Nephron (organoid): ENCODE measurements around the gene ANO8.
"Not testable (repeated sequence)": the region's sequence is repeated elsewhere in the genome, so short reads cannot be mapped to it uniquely, and the experiment has no call there.

Experiments
- H3K27ac Mint-ChIP-seq, 3 experiments: 2 replicates each; pipeline ENCODE4 v1.8.0; 2020; ENCODE audit warnings: mixed read lengths in 3 of 3, mild to moderate bottlenecking in 2 of 3, moderate library complexity in 1 of 3
- H3K27me3 Mint-ChIP-seq: 2 replicates; pipeline ENCODE4 v1.8.0; 2021; ENCODE audit warnings: low read depth, mild to moderate bottlenecking, moderate library complexity, mixed read lengths
- H3K36me3 Mint-ChIP-seq: 2 replicates; pipeline ENCODE4 v1.8.0; 2020; ENCODE audit warnings: low read depth, mixed read lengths
- H3K4me1 Mint-ChIP-seq: 2 replicates; pipeline ENCODE4 v1.8.0; 2020; ENCODE audit warnings: mixed read lengths
- H3K4me3 Mint-ChIP-seq, 3 experiments: 2 replicates each; pipeline ENCODE4 v1.8.0; 2020; ENCODE audit warnings: mild to moderate bottlenecking in 3 of 3, mixed read lengths in 3 of 3, moderate library complexity in 2 of 3
- H3K9me3 Mint-ChIP-seq: 2 replicates; pipeline ENCODE4 v1.8.0; 2020; ENCODE audit warnings: mixed read lengths
- TF ChIP-seq, protein P1 (sequence below), 3 experiments: fragments of 200-600 bp; sonication (generic); IDR thresholded peaks; one replicate each; pipeline ENCODE4 v1.5.0; 2021; ENCODE audit warnings: antibody characterized with exemption in 3 of 3; ENCODE audit not compliant: unreplicated experiment in 3 of 3

ANO8 gene

DNA sequence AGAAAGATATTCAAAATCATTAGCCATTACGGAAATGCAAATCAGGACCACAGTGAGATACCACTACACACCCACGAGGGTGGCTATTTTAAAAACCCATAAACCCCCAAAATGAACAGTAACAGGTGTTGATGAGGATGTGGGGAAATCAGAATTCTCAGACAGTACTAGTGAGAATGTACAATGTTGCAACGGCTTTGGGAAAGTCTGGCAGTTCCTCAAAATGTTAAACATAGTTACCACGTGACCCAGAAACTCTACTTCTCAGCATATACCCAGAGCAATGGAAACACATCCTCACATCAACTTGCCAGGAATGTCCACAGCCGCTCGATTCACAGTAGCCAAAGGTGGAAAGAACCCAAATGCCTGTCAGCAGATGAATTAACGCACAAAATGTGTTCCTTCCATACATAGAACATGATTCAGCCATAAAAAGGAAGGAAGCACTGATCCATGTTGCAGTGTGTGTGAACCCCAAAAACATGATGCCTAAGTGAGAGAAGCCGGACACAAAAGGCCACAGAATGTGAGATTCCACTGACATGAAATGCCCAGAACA, 35.5 kb upstream of the ANO8 start:
- peaks cover 8% of the 10 kb centered on the region for H3K27me3 Mint-ChIP-seq
- peaks cover 8% of the 10 kb centered on the region for H3K36me3 Mint-ChIP-seq
- H3K4me1 Mint-ChIP-seq: no peaks in the 10 kb centered on the region
- H3K4me3 Mint-ChIP-seq: no peak overlapping the region
- H3K9me3 Mint-ChIP-seq: no peaks in the 10 kb centered on the region
- H3K27ac Mint-ChIP-seq: peak overlapping the region in 2 of 3 experiments; percentile 43 to 63
- TF ChIP-seq, protein P1, sequence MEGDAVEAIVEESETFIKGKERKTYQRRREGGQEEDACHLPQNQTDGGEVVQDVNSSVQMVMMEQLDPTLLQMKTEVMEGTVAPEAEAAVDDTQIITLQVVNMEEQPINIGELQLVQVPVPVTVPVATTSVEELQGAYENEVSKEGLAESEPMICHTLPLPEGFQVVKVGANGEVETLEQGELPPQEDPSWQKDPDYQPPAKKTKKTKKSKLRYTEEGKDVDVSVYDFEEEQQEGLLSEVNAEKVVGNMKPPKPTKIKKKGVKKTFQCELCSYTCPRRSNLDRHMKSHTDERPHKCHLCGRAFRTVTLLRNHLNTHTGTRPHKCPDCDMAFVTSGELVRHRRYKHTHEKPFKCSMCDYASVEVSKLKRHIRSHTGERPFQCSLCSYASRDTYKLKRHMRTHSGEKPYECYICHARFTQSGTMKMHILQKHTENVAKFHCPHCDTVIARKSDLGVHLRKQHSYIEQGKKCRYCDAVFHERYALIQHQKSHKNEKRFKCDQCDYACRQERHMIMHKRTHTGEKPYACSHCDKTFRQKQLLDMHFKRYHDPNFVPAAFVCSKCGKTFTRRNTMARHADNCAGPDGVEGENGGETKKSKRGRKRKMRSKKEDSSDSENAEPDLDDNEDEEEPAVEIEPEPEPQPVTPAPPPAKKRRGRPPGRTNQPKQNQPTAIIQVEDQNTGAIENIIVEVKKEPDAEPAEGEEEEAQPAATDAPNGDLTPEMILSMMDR (IDR thresholded peaks at IDR 0.05; ENCODE audit: unreplicated experiment in 3 of 3): no peak

DNA sequence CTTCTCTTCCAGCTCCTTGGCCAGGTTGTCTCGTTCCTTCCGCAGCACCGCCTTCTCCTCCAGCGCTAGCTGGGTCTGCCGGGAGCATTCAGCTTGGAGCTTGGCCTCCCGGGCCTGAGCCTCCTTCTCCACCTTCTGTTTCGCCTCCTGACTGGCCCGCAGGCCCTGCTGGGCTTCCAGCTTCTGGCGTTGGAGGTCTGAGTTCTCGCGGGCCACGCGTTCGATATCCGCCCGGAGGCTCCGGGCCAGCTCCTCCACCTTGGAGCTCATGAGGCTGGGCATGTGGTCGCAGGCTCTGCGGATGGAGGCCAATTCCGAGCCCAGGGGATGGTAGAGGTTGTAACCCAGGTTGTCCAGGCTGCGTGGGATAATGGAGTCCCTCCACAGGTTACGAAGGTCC, 30.7 kb upstream of the ANO8 start:
- Mint-ChIP-seq H3K27ac (no peak overlapping the region), H3K4me3 (no peak overlapping the region), H3K27me3 (peaks cover 5% of the 10 kb centered on the region), H3K4me1 (no peaks in the 10 kb centered on the region), H3K9me3 (no peaks in the 10 kb centered on the region), H3K36me3 (peaks cover 10% of the 10 kb centered on the region)
- TF ChIP-seq, protein P1 (IDR thresholded peaks at IDR 0.05; ENCODE audit: unreplicated experiment in 3 of 3): no peak

DNA sequence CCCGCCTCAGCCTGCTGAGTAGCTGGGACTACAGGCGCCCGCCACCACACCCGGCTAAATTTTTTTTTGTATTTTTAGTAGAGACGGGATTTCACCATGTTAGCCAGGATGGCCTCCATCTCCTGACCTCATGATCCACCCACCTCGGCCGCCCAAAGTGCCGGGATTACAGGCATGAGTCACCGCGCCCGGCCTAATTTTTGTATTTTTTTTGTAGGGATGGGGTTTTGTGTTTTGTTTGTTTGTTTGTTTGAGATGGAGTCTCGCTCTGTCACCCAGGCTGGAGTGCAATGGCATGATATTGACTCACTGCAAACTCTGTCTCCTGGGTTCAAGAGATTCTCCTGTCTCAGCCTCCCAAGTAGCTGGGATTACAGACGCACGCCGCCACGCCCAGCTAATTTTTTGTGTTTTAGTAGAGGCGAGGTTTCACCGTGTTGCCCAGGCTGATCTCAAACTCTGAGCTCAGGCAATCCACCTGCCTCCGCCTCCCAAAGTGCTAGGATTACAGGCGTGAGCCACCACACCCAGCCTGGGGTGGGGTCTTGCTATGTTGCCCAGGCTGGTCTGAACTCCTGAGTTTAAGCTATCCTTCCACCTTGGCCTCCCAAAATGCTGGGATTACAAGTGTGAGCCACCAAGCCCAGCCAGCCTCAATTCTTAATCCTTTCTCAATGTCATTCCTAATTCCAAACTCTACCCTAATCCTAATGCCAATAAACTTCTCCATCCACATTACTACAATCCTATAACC, 29.4 kb upstream of the ANO8 start:
- H3K36me3 Mint-ChIP-seq: peaks cover 11% of the 10 kb centered on the region
- not testable (repeated sequence) for H3K9me3 Mint-ChIP-seq, H3K4me1 Mint-ChIP-seq, H3K27me3 Mint-ChIP-seq, H3K4me3 Mint-ChIP-seq, H3K27ac Mint-ChIP-seq

DNA sequence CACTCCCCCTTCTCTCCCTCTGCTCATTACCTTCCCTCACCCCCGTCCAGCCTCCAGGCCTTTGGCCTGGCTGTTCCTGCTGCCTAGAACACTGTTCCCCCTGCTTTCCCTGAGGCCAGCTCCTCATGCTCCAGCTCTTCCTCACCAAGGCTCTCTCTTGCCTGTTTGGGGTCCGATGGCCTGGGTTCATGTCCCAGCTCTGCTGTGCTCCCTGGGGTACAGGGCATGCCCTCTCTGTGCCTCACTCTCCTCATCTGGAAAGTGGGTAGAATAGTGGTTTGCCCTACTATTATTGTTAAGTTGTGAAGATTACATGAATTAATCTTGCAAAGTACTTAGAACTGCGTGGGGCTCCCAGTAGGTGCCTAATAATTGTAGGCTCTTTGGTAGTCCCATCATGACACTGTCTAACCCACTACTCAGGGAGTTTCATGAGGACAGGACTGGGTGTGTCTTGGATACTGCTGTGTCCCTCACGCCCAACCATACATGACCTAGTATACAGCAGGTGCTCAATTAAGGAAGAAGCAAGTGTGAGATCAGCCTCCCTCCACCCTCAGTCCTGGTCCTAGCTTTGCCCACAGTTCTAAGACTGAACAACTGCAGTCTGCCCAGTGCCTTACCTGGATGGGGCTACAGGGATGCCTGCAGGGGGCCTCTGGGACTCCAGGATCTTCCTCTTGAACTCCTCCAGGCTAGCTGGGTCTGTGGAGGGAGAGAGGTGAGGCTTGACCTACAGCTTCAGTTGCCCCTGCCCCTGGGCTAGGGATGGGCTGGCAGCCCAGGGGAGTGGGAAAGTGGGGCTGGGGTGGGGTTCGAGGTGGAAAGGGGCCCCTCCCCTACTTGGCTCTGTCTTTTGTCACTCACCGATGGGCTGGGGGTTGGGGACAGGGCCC, 25.5 kb upstream of the ANO8 start:
- Mint-ChIP-seq H3K4me3 (no peak overlapping the region), H3K27me3 (no peaks in the 10 kb centered on the region), H3K9me3 (no peaks in the 10 kb centered on the region), H3K36me3 (peaks cover 7% of the 10 kb centered on the region), H3K4me1 (no peaks in the 10 kb centered on the region), H3K27ac (no peak overlapping the region)
- TF ChIP-seq, protein P1 (IDR thresholded peaks at IDR 0.05; ENCODE audit: unreplicated experiment in 3 of 3): no peak

DNA sequence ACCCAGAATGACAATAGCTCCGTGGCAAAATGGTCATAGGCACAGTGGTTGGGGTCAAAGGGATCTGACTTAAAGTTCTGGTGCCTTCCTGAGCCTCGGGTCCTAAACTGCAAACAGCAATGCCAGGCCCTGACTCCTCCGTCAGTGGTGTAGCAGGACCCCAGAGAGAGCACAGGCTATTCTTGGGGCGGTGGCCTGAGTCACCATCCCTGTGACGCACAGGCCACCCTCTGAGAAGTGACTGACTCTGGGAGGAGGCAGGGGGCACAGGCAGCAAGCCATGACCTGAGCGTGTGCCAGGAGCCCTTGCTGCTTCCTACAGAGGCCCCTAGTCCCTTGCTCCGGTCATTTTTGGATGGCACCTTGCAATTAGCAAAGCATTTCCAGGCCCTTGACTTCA, 23.7 kb upstream of the ANO8 start:
- Mint-ChIP-seq H3K36me3 (peaks cover 3% of the 10 kb centered on the region), H3K27ac (no peak overlapping the region)

DNA sequence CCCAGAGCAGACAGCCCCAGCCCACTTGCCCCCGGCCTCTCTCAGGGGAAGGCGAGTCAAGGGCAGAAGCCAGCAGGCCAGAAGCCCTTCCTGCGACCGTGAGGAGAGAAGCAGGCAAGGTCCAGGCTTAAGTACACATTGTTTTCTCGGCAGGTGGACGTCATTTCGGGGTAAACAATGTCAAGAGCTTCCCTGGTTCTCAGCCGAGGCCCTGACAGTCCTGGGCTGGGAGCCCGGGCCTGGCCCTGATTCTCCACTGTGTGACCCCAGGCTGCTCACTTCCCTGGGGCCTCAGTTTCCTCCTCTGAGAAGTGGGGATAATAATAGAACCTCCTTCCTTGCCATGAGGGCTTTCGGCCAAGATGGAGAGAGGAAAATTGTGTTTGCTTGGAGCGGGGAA, 23.1 kb upstream of the ANO8 start:
- Mint-ChIP-seq H3K4me3 (no peak overlapping the region), H3K36me3 (peaks cover 3% of the 10 kb centered on the region), H3K9me3 (no peaks in the 10 kb centered on the region), H3K27me3 (no peaks in the 10 kb centered on the region), H3K27ac (no peak overlapping the region), H3K4me1 (no peaks in the 10 kb centered on the region)
- TF ChIP-seq, protein P1 (IDR thresholded peaks at IDR 0.05; ENCODE audit: unreplicated experiment in 3 of 3): no peak

More for the DNA sequence above, 23.7 kb upstream of the ANO8 start:
- no peaks in the 10 kb centered on the region for H3K9me3 Mint-ChIP-seq
- H3K4me1 Mint-ChIP-seq: no peaks in the 10 kb centered on the region
- H3K27me3 Mint-ChIP-seq: no peaks in the 10 kb centered on the region
- TF ChIP-seq, protein P1 (IDR thresholded peaks at IDR 0.05; ENCODE audit: unreplicated experiment in 3 of 3): no peak
- no peak overlapping the region for H3K4me3 Mint-ChIP-seq
